ENCODE results near the gene DIS3L2.
A peak's percentile ranks its signal among the peaks of the same experiment; 100 is the strongest.

Gene DIS3L2

DNA sequence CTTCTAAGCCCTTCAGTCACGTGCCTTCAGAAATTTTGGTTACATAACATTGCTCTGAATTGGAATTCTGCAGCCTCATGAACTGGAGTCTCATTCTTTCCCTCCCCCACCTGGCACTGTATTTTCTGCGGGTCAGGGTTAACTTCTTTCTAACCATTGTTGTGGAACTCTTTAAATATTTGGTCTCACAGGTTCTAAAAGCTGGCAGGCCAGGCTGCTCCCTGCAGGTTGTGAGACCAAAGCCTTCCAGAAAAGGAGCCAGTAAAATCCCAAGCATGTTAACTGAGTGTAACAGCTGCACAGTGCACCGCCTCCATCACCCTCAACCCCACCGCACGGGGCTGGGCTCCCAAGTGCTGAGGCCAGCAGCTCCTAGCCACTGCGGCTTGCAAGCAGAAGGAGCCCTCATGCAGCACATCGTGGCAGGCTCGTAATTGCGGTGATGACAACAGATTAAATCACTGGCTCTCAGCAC lies 243.0 kb downstream of the DIS3L2 start:
- DNase-seq: no peak

DNA sequence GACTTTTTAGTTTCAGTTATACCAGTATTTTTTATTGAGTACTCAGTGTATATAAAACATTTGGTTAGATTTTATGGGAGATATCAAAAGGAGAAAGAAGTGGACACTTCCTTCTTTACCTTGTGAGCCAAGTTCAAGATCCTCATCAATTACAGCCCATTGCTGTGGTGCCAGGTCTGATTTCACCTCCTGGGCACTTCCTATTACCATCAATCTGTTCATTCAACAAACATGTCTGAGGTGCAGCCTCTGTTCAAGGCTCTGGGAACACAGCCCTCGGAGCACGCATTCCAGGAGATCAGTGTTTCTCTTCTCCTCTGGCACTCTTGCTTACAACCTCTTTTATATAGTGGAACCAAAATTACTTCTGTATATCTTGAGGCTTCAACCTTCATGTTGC lies 245.7 kb downstream of the DIS3L2 start:
- DNase-seq: no peak

DNA sequence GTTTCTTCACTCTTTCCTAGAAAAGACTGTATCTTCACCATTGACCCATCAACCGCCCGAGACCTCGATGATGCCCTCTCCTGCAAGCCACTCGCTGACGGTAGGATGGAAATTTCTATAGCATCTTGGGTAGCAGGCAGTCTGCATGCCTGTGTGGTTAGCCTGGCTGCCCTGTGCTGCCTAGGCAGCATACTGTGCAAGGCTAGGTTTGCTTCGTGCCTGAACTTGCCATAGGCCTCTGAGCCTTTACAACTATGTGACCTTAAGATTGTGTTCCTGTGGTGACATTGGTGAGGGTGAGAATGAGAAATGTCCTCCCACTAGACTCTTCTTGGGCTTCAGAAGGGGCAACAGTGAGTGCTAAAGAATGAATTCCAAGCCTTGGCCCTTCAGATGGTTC lies 248.8 kb downstream of the DIS3L2 start:
- DNase-seq: no peak

DNA sequence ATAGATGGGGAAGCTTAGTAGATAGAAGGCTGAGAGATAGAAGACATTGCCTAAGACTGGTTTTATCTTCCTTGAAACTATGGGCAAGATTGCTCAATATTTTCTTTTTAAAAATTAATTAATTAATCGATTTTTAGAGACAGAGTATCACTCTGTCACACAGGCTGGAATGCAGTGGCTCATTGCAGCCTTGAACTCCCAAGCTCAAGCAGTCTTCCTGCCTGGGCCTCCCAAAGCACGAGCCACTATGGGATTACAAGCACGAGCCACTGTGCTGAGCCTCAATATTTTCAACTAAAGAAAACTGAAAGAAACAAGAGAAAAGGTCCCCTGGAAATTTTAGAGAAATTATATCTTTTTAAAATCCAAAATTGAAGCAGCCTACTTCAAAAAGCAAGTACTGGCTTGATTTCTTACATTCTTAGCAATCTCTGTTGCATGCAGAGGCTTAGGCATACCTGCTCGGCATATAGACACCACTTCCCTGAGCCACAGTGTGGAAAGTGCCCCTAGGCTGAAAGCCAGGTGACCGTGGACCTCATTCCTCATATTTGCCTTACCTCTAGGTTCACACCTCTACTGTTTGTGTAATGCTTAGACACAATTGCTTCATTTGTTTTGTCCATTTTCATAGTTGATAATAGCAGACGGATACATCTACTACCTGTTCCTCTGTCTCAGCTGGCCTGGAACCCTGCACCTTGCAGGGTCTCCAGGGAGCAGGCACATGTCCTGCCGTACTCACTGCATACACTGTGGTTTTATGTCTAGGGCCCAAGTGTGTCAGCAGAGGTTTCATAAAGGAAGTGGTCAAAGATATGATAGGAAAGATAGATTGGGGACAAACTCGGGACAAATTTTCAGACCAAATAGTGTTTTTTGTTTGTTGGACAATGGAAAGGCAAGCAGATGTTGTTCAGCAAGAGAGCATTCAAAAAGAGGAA lies 250.5 kb downstream of the DIS3L2 start:
- DNase-seq: no peak

DNA sequence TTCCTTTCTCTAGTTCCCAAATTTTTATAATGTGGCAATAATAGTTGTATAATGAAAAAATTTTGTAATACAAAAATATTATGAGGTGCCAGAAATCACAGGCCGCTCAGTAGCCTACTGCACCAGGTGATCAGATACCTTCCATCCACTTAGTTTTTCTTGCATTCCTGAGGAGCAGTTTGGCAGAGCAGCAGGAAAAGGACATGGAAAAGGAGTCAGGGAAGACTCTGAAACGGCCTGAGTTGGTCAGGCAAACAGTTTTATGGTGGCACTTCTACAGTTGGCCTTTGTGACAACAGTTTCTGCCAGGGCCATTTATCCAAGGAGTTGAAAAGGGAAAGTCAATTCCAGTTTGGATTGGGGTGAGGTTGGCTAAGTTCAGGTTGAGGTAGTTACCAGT lies 251.7 kb downstream of the DIS3L2 start:
- no peak for DNase-seq

DNA sequence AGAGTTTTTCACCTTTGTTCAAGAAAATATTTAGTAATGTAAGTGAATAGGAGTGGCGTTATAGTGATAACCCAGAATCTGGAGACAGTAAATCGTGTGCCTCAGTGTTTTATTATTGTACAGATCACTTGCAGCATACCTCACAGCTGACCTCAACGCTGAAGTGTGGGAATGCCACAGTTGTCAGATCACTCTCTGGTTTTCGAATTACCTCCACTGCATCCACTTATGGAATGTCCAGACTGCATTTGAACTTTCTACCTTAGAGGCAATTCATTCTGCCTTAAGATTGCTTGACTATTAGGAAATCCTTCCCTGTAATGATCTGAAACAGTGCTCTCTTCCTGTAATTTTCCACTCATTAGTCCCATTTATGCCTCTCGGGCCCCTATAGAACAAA lies 252.5 kb downstream of the DIS3L2 start:
- no peak for DNase-seq

DNA sequence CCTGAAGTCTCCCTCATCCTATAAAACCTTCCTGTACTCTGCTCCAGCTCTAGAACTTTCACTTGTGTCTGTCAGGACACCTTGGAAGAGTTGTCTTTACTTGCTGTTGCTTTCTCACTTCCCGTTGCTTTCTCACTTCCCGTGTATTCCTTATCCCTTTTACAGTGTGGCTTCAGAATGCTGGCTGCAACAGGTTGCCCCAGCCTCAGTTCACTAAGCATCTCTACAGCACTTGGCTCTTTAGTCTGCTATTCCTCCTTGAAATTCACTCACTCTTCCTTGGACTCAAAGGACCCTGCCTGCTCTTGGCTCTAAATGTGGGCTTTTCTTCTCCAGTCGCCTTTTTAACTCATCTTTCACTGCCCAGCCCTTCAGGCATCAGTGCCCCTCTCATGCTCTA lies 254.5 kb downstream of the DIS3L2 start:
- DNase-seq: no peak

DNA sequence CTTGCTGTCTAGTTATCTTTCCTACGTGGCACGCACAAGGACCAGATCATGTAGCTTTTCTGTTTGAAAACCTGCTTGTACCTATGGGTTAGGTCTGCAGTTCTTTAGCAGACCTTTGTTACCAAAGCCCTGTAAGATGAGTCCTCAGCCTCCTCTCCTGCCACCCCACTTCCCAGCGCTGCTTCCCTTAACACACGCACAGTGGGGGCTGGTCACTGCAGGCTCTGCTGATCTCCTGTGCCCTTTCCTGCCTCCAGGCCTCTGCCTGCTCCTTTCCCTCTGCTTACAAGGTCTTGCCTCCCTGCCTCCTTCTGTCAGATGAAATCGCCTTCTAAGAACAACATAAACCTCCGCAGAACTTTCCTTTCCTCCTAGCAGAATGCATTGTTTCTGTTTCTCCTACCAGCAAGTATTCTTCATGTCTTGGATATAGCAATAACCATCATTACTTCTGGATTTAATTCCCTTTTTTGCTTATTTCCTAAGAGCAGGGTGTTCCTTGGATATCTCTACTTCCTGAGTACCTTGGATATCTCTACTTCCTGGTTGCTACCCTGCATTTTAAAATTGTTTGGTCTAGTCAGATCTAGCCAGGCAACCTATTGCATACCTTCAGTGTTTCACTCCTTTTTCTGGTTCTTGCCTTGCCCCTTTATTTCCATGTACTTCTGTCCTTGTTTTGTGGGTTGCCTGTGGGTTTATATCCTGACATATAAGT lies 257.4 kb downstream of the DIS3L2 start:
- DNase-seq: no peak

DNA sequence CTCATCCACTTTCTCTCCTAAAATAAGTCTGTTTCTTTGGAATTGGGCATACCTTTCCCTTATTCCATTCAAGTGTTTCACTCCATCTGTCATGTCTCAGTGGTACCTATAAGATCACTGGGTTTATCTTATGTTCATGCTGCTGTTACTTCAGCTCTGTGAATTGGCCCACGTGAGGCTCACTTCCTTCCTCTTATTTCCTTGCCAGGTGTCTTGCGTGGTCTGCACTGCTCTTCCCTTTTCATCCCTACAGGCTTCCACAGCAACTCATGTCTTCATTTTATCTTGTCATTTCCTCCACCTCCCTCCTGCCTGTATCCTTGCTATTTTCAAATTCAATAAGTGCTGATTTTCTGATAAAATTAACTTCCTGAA lies 258.0 kb downstream of the DIS3L2 start:
- no peak for DNase-seq

DNA sequence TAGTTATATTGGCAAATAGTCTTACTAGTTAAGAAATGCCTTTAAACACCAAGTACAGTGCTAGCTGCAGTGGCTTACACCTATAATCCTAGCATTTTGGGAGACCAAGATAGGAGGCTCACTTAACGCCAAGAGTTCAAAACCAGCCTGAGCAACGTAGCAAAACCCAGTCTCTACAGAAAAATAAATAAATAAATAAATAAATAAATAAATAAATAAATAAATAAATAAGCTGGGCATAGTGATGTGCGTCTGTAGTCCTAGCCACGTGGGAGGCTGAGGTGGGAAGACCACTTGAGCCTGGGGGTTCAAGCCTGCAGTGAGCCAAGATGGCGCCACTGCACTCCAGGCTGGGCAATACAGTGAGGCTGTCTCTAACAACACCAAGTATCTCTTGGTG lies 258.4 kb downstream of the DIS3L2 start:
- DNase-seq: no peak

DNA sequence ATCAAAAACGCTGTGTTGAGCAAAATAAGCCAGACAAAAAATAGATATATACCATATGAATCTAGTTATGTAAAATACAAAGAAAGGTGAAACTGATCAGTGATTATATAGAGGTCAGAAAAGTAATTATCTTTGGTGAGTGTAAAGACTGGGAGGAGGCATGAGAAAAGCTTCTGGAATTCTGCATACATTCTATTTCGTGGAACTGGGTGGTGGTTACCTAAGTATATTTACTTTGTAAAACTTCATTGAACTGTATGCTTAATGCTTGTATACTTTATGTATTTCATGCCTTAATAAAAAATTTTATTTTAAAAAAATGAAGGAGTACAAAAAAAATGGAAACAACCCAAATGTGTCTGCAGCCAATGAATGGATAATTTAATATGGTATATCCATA lies 263.9 kb downstream of the DIS3L2 start:
- DNase-seq: no peak

DNA sequence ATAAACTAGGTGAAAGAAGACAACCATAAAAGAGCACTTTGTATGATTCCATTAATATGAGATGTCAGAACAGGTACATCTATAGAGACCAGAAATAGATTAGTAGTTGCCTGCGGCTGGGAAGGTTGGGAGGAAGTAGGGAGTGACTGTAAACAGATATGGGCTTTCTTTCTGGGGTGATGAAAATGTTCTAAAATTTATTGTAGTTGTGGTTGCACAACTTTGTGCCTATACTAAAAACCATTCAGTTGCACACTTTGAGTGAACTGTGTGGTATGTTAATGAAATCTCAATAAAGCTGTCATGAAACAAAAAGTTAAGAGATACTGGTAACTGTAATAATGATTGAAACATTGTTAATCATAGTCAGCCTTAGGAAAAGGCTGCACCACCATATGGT lies 264.4 kb downstream of the DIS3L2 start:
- no peak for DNase-seq

DNA sequence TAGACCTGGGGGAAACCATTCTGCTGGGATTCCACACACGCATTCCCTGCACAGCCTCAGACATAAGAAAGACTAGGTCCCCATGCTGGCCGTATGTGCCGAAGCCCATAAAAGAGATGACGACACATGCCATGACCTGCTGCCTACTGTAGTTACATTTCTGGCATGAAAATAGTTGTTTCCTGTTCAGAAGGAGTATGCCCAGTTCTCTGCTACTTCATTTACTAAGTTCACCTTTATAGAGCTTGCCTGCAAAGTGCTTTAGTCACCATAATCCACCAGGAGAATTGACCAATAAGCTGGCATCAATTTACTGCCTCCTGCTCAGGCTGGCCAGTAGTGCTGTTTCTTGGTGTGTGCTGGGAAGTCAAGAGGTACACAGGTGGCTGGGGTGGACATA lies 266.8 kb downstream of the DIS3L2 start:
- no peak for DNase-seq

DNA sequence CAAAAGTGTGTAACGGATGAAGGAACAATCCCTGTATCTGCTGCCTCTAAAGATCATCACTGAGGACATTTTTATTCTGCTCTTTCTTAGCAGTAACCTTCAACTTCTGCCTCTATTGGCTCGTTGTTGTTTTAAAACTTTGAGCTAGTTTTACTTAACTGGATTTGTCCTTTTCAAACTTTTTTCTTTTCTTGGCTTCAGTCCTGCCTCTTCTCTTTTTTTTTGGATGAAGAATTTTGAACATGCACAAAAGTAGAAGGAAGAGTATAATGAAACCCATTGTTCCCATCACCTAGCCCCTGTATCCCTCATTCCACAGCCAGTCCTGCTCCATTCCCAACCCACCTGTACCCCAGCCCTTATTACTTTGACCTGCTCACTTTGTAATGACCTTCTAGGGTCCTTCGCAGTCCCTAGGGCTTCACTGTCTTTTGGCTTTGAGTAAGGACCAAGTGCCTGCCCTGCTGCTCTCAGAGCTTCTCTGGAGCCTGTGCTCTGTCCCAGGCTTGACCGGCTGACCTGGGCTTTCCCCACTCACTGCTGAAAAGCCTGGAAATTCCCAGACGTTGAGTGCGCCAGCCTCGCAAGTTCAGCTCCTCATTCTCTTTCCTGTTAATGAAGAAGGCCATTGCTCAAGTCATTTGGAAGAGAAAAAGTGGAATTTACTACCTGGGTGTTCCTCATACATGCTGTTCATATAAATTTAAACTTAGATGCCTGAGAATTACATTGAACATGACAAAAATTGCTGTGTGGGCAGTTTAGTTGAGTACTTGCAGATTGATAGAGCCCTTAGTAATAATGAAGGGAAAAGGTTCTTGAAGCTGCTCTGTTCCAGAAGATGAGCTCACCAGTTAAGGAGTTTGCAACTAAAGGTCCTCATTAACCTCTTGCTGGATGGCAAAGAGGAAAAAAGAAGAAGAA lies 267.7 kb downstream of the DIS3L2 start:
- no peak for DNase-seq

DNA sequence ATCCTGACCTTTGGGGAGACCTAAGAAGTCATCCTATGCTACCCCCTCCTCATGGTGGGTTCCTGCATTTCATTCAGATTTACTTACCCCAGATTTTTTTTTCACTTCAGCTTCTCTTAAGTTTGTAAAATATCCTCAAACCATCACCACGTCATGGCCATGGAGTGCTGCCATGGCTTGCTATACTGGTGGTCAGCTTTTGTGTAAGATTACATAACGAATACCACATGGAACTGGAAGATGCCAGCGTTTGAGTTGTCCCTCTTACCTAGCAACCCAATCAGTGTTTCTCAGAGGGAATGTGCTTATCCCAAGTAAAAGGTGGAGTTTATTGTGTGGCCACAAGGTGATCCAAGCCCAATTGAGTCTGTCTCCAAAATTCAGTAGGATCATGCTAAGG lies 268.4 kb downstream of the DIS3L2 start:
- DNase-seq: no peak

DNA sequence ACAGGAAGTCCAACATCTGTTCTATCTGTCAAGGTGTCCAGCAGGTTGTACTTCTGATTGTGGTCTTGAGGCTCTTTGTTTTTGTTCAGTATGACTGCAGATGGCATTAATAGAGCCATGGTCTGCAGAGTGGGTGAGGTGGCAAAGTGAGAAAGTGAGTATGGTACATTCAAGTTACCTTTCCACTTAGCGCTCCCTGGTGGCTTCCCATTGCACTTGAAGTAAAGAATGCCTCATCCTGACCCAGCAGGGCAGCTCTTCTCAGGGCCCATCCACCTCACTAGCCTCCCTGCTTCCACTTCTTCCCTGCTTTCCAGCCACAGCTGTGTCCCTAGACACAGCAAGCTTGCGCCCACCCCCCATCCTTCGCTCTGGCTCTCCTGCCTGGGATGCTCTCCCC lies 269.0 kb downstream of the DIS3L2 start:
- no peak for DNase-seq

DNA sequence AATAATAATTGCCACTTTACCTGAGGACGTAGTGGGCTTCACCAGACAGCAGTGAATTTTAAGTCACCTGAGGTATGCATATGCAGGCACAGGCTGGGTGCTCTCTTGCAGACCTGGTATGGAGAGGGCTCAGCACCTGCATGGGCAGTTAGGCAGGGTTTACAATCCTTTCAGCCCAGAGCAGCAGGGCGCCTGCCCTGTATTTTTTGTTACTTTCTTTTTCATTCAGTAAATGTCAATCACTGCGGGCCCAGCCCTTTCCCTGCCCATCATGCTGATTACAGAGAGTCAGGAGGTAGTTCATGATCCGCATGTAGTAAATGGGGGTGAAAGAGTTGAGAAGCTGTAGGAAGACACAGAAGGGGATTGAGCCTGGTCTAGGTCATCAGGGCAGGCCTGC lies 270.0 kb downstream of the DIS3L2 start:
- DNase-seq: no peak

DNA sequence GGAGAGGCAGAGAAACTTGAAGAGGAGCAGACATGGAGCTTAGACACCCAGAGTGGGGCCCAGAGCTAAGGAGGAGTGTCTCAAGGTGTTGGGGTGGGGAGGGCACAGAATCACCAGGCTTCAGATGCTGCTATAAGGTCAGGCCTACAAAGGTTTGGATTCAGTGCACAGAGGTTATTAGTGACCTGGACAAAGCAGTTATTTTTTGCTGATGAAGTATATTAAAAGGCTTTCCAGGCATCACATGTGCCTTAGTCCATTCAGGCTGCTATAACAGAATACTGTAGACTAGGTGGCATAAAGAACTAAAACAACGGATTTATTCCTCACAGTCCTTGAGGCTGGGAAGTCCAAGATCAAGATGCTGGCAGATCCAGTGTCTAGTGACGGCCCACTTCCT lies 271.4 kb downstream of the DIS3L2 start:
- no peak for DNase-seq

DNA sequence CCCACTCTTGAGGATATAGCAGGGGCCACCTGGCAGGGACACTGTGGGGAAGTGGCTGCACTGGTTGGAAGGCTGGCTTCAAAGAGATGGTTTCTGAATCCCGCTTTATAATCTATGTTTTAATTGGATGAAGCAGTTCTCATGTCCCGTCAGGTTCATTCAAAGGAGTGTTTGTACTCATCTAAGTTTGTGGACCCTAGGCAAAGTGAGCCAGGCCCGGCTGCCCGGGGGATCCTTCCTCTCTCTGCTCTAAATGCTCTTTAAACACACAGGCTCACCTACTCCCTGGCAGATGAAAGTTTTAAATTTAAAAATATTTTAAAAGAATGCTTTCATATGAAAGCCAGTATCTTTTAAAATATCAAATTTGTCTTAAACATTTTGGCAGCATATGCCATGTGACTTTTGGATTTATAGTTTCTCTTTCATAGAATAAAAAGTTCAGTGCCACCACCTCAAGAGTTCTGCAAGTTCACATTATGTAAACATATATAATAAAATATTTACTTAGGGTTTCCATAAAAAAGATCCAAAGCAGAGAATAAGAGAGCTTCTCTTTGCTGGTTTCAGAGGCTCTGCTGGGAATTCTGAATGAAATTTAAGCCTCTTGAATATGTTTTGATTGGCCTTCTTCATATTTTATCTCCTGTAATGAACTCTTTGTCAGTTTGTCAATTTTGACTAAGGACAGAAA lies 273.6 kb downstream of the DIS3L2 start:
- no peak for DNase-seq

DNA sequence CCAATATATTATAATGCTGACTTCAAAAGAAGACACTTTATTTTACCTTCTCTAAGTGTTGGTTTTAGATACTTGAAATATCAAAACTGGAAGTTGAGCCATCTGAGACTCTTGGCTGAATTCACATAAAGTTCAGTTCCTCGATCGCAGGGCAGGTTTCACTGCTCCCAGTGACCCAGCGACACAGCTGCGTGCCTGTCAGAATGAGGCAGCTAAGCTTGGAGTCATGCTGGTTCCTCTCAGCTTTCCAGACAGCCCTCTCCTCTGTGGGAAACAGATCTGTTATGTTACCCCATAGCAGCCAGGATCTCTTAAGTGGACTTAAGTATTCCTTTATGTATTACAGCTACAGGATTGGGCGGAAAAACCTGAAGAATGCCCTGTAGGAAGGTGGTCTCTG lies 274.2 kb downstream of the DIS3L2 start:
- DNase-seq: peak; percentile 18

DNA sequence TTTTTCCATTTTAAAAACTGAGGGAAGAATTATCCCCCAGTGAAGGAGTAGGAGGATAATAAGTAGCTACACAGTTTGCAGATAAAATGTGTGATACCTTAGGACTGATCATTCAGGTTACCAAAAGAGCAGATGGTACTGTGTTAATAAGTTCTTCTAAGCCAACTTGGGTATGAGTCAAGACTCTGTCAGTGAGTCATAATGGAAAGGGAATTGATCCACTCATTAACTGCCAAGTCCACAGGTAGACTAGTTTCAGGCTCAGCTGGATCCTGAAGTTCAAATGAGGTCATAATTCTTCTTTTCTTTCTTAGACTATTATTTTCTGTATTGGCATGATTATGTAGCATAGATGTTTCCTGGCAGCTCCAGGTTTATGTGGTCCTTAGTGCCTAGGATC lies 274.7 kb downstream of the DIS3L2 start:
- peak; percentile 54 for DNase-seq

DNA sequence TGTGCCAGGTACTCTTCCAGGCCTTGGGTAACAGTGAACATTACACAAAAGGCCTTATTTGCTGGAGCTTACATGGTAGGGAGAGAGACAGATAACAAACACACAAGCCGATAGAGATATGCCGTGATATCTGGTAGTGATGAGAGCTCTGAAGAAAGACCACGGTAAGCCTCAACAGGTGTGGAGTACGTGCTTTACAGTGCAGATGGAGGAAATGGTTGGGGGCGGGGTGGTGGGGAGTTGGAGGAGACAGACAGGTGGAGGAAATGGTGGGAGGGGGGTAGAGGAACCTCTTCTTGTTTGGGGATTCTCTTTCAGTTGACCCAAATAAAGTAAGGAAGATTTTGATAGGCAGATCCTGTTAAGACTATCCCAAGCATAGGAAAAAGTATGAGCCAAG lies 276.0 kb downstream of the DIS3L2 start:
- no peak for DNase-seq

DNA sequence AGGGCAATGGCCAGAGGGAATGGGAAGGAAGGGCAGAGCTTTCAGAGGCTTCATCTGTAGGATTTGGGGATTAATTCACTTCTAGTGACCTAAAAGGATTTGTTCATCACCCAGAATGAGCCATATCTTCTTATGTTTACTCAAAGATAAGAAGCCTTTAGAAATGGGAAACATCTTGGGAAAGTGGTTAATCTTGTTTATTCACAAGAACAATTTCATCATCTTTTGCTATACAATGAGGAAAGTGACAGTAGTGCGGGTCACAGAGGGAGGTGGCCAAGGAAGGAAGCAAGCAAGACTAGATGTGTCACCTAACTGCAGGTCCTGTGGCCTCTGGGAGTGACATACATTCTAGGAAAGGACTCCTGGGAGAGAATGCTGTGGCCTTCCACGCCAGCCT lies 276.6 kb downstream of the DIS3L2 start:
- DNase-seq: no peak
